Measurements from ENCODE around the gene FCSK.

Gene FCSK

DNA sequence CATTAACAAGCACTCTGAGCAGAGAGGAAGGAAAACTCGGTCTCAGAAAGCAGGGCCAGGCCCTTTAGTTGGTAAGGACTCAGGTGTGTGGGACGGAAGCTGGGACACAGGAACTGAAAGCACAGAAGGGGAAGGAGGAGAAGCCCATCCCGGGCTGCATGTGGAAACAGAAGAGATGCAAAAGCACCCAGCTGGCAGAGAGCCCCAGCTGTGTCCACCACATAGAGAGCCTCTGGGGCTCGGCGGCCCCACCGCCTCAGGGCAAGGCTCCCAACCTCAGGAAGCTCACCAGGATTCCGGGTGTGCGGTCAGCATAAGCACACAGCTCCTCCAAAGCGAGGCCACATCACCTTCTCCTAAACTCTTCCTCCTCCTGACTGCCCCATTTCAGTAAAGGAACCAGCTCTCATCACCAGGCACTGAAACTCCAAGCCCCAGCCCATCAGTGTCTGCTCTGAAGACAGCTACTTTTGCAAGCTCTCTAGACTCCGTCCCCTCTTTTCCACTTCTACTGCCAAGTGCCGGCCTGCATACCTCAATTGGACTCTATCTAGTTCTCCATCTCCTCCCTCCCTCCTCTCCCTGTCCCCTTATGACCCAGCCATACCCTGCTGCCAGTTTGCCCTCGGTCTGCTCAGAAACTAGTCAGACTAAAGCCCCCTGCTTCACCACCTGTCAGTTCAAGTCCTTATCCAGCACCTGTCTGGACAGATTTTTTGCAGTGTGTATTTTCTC, 21.5 kb upstream of the FCSK start:
- Histone ChIP-seq H3K9ac (ENCODE audit: low read depth, low read length) (no peak overlapping the region), H3K4me3 (ENCODE audit: low read length) (no peak overlapping the region), H3K27me3 (ENCODE audit: control insufficient read depth, insufficient read depth, low read length) (no peaks in the 10 kb centered on the region), H3K4me2 (ENCODE audit: low read length) (peak overlapping the region; percentile 48), H3K4me1 (ENCODE audit: control insufficient read depth, insufficient read depth, low read length) (peaks cover 67% of the 10 kb centered on the region), H3K36me3 (ENCODE audit: insufficient read depth, low read length) (peaks cover 7% of the 10 kb centered on the region), H3K9me3 (replicated peaks; ENCODE audit: low read length) (no peaks in the 10 kb centered on the region)

DNA sequence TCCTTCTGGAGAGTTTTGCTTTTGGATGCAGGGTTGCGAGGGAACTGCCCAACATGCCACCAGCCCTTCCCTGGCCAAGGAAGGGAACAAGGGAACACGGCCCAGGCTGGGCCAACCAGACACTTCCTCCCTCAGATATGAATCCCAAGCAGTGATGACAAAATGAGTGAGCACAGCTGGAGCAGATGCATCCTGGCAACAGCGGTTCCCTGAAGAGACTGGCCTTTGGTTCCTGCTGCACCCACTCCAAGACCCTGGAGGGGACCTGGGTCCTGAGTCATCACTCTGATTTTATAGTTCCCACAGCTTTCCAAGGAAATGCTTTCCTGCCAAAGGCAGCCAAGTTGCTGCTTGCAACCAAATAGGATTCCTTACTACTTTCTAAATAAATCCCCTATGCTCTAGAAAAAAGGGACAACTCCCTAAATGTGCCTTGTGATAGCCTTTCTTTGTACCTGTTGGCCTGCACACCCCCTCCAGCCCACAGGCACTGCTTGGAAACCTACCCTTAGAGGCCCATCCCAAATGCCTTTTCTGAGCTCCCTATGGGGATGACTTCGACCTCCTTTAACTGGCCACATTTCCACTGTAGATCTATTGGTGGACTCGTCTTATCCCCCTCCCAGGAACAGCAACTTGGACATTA, 20.8 kb upstream of the FCSK start:
- H3K9me3 ChIP-seq (replicated peaks; ENCODE audit: low read length), result no peaks in the 10 kb centered on the region
- H3K27me3 ChIP-seq (ENCODE audit: control insufficient read depth, insufficient read depth, low read length), result no peaks in the 10 kb centered on the region
- H3K4me2 ChIP-seq (ENCODE audit: low read length), result peak overlapping the region; percentile 48
- H3K9ac ChIP-seq (ENCODE audit: low read depth, low read length), result peak overlapping the region; percentile 21
- H3K4me3 ChIP-seq (ENCODE audit: low read length), result peak overlapping the region; percentile 17
- peaks cover 7% of the 10 kb centered on the region for H3K36me3 ChIP-seq (ENCODE audit: insufficient read depth, low read length)
- H3K4me1 ChIP-seq (ENCODE audit: control insufficient read depth, insufficient read depth, low read length), result peaks cover 64% of the 10 kb centered on the region

DNA sequence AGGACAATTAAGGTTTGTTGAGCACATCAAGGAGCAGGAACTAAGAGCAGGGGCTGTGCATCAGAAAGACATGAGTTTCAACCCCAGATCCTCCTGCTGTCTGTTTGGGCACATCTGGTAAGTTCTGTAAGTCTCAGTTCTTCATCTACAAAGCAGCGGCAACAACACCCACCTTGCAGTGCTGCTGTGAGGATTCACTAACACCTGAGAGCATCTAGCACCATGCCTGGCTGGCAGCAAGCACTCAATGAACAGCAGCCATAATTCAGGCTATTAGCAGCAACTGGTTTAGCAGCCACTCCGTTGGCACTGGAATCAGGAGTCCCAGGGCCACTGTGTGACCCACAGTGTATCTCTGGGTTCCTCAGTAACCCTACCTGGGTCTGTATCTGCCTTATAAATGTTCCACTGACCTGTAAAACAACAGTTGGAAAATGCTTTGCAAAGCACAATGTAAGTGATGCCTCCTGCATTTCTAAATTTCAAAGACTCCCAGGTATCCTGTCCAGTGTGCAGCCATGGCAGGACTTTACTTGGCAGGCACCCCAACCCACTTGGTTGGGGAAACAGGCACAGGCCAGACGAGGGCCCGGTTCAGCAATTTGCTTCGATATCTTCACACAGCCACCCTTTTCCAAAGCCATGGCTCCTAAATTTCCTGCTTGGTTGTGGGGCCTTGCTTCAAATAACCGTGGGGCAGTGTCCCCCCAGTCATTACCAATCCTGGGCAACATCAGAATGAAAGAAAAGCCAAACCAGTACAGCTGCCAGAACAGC, 19.7 kb upstream of the FCSK start:
- H3K4me1 ChIP-seq (ENCODE audit: control insufficient read depth, insufficient read depth, low read length), result peaks cover 62% of the 10 kb centered on the region

GRCh38 chr16:70437017-70437581, 17.3 kb upstream of the FCSK start:
- H3K4me1 ChIP-seq (ENCODE audit: control insufficient read depth, insufficient read depth, low read length), result peaks cover 49% of the 10 kb centered on the region
- H3K4me3 ChIP-seq (ENCODE audit: low read length), result peak overlapping the region; percentile 87
- peak overlapping the region; percentile 97 for H3K4me2 ChIP-seq (ENCODE audit: low read length)
- no peaks in the 10 kb centered on the region for H3K9me3 ChIP-seq (replicated peaks; ENCODE audit: low read length)
- H3K9ac ChIP-seq (ENCODE audit: low read depth, low read length), result peak overlapping the region; percentile 80
- peaks cover 7% of the 10 kb centered on the region for H3K36me3 ChIP-seq (ENCODE audit: insufficient read depth, low read length)
- no peaks in the 10 kb centered on the region for H3K27me3 ChIP-seq (ENCODE audit: control insufficient read depth, insufficient read depth, low read length)

More for the DNA sequence above, 19.7 kb upstream of the FCSK start:
- H3K36me3 ChIP-seq (ENCODE audit: insufficient read depth, low read length), result peaks cover 7% of the 10 kb centered on the region
- no peak overlapping the region for H3K4me3 ChIP-seq (ENCODE audit: low read length)
- H3K9me3 ChIP-seq (replicated peaks; ENCODE audit: low read length), result no peaks in the 10 kb centered on the region
- H3K27me3 ChIP-seq (ENCODE audit: control insufficient read depth, insufficient read depth, low read length), result no peaks in the 10 kb centered on the region
- no peak overlapping the region for H3K4me2 ChIP-seq (ENCODE audit: low read length)
- no peak overlapping the region for H3K9ac ChIP-seq (ENCODE audit: low read depth, low read length)

DNA sequence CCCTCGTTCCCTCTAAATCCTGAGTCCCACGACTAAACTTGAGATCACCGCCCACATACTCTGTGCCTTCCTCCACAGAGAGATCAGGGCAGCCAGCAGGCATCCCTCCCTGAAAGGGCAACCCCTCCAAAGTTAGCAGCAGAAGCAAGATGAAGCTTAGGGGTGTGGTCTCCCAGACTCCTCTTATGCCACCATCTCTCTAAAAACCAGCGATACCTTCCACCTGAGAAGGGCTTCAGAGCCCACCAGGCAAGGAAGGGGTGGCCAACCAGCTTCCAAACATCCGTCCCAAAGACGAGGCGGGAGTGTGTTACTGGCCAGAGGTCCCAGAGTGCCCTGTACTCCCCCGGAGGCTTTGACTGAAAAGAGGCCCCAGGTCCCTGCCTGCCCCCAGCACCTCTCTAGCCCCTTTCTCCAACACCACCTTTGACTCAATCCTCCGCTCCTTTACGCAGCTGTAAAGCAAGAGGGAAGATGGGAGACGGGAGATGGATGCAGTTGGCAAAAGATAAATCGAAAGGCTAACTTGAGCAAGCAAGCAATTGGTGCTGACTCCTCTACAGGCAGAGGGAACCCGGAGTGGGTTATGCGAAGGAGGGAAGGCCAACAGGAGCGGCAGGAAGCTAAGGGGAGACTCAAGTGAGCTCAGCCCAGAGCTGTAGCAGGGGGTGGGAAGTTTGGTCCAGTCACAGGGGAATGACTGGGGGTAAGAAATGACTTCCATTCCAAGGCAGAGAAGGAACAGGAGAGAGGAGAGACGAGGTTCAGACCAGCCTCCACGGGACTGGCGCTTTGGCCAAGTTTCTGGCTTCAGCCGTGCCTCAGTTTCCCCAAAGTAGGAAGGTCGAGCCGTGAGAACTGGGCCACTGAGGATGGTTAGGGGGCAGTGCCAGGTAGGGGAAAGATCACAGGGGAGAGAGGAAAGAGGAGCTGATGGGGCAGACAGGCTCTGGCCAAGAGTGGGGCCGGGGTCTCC, 16.5 kb upstream of the FCSK start:
- Histone ChIP-seq H3K4me3 (ENCODE audit: low read length) (peak overlapping the region; percentile 87), H3K9ac (ENCODE audit: low read depth, low read length) (peak overlapping the region; percentile 80), H3K4me2 (ENCODE audit: low read length) (peak overlapping the region; percentile 97), H3K36me3 (ENCODE audit: insufficient read depth, low read length) (peaks cover 7% of the 10 kb centered on the region), H3K9me3 (replicated peaks; ENCODE audit: low read length) (no peaks in the 10 kb centered on the region), H3K27me3 (ENCODE audit: control insufficient read depth, insufficient read depth, low read length) (no peaks in the 10 kb centered on the region), H3K4me1 (ENCODE audit: control insufficient read depth, insufficient read depth, low read length) (peaks cover 43% of the 10 kb centered on the region)

DNA sequence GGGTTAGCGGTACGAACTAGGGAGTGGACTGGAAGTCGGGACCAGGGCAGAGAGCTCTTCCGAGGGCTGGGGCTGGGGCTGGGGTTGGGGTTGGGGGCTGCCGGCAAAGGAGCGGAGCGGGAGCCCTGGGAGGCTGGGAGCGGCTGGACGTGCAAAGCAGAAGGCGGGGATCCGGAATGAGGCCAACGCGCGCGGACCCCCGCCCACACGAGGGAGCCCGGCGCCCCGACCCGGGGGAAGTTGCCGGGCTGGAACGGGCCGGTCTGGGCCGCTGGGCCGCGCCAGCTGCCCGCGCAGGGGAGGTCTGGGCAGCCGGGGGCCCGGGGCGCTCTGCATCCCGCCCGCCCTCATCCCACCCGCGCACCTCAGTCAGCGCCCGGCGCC, 15.8 kb upstream of the FCSK start:
- Histone ChIP-seq H3K4me1 (ENCODE audit: control insufficient read depth, insufficient read depth, low read length) (peaks cover 36% of the 10 kb centered on the region), H3K27me3 (ENCODE audit: control insufficient read depth, insufficient read depth, low read length) (no peaks in the 10 kb centered on the region), H3K9ac (ENCODE audit: low read depth, low read length) (peak overlapping the region; percentile 80)

DNA sequence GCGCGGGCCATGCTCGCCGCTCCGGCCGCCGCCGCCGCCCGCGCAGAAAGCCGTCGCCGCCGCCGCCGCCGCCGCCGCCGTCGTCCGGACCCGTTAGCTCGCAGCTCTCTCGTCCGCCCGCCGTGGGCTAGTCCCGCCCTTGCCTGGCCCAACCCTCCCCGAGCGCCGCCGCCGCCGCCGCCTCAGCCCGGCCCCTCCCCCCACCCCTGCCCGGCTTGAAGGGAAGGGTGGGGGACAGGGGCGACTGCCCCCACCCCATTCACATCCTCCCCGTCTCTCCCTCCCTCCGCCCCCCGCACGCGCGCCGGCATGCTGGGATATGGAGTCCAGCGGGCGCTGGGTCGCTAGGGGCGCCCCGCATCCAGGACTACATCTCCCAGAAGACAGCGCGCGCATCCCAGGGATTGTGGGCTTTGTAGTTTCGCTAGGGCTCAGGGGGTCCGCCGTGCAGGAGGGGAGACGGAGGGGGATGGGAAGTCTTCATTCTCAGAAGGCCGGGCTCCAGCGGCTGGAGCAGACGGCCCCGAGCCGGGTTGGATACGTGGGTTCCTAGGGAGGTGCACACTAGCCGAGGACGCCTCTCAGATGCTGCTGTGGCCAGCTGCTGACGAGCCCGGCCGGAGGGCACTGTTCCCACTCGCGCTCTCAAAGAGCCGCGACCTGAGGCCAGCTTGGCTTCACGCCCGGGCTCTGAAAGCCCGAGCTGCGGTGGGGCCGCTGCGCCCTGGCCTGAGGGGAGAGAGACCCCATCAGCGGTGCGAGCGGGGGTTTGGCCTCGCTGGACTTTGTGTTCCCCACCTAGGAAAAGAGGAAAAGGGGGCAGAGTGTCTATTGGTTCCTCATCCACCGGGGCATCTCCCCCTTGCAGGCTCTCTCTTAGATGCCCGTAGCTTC, 15.2 kb upstream of the FCSK start, which contains the start of gene ST3GAL2:
ST3GAL2 (minus strand) TSS at position 132 of the 894 bp plus-strand sequence. CDS start 40,570 bp downstream, outside the sequence.
- H3K4me3 ChIP-seq (ENCODE audit: low read length), result peak within 1 kb of the TSS; percentile 87
- H3K9me3 ChIP-seq (replicated peaks; ENCODE audit: low read length), result no peaks in the 10 kb centered on the region

More for the DNA sequence above, 15.8 kb upstream of the FCSK start:
- Histone ChIP-seq H3K9me3 (replicated peaks; ENCODE audit: low read length) (no peaks in the 10 kb centered on the region), H3K36me3 (ENCODE audit: insufficient read depth, low read length) (peaks cover 7% of the 10 kb centered on the region), H3K4me3 (ENCODE audit: low read length) (peak overlapping the region; percentile 87), H3K4me2 (ENCODE audit: low read length) (peak overlapping the region; percentile 97)

DNA sequence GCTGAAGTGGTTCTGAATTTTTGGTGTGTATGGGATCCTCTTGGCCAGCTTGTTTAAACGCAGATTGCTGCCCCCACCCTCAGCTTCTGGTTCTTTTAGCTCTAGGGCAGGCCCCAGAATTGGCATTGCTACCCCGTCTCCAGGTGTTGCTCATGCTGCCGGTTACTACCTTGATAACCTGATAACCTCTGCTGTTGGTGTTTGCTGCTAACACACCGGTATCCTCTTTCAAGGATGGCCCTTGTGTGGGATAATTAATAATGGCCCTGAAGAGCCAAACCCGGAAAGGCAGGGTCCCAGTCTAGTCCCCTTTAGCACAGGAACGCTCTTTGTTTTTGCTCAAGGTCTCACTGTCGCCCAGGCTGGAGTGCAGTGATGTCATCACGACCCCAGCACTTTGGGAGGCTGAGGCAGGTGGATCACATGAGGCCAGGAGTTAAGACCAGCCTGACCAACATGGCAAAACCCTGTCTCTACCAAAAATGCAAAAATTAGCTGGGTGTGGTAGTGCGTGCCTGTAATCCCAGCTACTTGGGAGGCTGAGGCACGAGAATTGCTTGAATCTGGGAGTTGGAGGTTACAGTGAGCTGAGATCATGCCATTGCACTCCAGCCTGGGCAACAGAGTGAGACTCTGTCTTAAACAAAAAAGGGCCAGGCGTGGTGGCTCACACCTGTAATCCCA, 14.2 kb upstream of the FCSK start:
- Histone ChIP-seq H3K9ac (ENCODE audit: low read depth, low read length) (no peak overlapping the region), H3K36me3 (ENCODE audit: insufficient read depth, low read length) (no peaks in the 10 kb centered on the region), H3K4me2 (ENCODE audit: low read length) (peak overlapping the region; percentile 92), H3K4me1 (ENCODE audit: control insufficient read depth, insufficient read depth, low read length) (peaks cover 29% of the 10 kb centered on the region), H3K9me3 (replicated peaks; ENCODE audit: low read length) (no peaks in the 10 kb centered on the region), H3K27me3 (ENCODE audit: control insufficient read depth, insufficient read depth, low read length) (no peaks in the 10 kb centered on the region), H3K4me3 (ENCODE audit: low read length) (no peak overlapping the region)

More for the DNA sequence above, 15.2 kb upstream of the FCSK start, which contains the start of gene ST3GAL2:
- peak within 1 kb of the TSS; percentile 97 for H3K4me2 ChIP-seq (ENCODE audit: low read length)
- no peaks in the 10 kb centered on the region for H3K27me3 ChIP-seq (ENCODE audit: control insufficient read depth, insufficient read depth, low read length)
- H3K4me1 ChIP-seq (ENCODE audit: control insufficient read depth, insufficient read depth, low read length), result peaks cover 29% of the 10 kb centered on the region
- peaks cover 7% of the 10 kb centered on the region for H3K36me3 ChIP-seq (ENCODE audit: insufficient read depth, low read length)
- H3K9ac ChIP-seq (ENCODE audit: low read depth, low read length), result peak within 1 kb of the TSS; percentile 80

DNA sequence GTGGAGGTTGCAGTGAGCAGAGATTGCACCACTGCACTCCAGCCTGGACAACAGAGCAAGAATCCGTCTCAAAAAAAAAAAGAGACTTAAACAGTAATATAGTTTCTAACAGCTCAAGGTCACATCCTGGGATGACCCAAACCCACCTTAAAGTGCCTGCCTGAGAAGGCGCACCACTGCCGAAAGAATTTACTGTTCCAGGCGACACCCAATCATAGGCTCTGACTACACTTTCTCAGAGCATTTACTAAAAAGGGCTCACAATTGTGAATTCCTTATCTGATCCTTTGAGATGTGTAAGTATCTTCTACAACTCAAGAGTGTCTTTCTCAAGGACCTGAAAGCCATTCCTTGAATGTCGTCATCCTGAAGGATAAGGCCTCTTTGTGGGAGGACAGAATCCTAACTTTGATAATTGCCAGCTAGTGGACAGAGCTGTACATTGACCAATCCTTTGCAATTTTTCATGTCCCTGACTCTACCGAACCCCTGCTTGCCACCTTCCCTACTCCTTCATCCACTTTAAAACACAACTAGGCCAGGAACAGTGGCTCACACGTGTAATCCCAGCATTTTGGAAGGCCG, 12.9 kb upstream of the FCSK start:
- Histone ChIP-seq H3K9me3 (replicated peaks; ENCODE audit: low read length) (no peaks in the 10 kb centered on the region), H3K27me3 (ENCODE audit: control insufficient read depth, insufficient read depth, low read length) (no peaks in the 10 kb centered on the region), H3K4me1 (ENCODE audit: control insufficient read depth, insufficient read depth, low read length) (peaks cover 24% of the 10 kb centered on the region), H3K4me3 (ENCODE audit: low read length) (no peak overlapping the region), H3K36me3 (ENCODE audit: insufficient read depth, low read length) (no peaks in the 10 kb centered on the region), H3K9ac (ENCODE audit: low read depth, low read length) (no peak overlapping the region), H3K4me2 (ENCODE audit: low read length) (no peak overlapping the region)

Measured in skeletal muscle satellite cell (primary cell).